Activated gamma-delta T cell (primary cell): ENCODE results near the gene CCDC3.

ENCODE experiments used
- DNase-seq: peaks from one replicate; lab custom pipeline; 2025; lab: John Stamatoyannopoulos, UW

CCDC3 gene

DNA sequence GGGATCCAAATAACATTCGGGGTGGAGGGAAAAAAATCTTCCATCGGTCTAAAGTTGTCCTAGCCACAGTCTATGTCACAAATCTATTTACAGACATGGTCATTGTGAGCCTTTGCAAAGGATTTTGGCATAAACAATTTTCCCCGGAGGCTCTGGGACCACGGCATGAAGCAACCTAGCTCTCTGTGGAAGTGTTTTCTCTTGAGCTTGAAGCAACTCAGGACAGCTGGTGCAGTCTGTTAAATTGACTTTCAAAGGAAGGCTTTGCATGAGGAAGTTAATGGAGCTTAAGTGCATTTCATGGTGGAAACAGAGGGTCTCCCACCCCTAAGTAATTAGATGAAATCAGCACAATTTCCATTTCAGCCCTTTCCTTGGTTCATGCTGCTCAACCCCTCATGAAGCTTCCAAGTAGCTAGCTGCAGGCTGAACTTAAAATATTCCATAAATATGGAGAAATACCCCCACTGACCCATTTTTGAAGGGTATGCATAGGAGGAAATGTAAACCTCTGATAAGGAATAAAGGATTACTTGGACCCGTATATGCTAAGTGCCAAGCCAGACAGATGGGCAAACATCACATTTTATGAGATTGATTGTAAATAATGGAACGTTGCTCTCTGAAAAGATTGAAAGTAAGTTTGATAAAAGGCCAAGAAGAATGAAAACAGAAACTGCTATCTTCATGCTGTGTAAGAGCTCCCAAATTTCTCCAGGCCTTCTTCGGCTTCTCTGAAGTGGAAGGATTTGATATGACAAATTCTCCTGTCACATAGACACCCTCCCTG lies 39.9 kb downstream of the CCDC3 start:
- DNase-seq: no peak

DNA sequence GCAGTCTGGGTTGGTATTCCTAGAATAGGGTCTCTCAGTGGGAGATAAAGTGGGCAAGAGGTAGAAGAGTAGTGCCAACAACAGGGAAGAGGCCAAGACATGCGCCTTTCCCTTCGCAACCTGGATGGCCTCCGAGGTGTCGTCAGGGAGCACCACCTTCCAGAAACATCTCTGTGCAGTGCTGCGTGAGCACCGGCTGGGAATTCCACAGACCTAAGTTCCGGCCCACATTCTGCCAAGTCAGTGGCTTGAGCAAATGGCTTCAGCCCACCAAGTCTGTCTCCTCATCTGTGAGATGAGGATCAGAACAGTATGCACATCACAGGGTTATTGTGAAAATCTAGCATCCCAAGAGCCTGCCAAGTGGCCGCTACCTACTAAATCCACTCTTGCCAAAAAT lies 40.6 kb downstream of the CCDC3 start:
- DNase-seq: no peak

- DNase-seq: no peak
Measured at GRCh38 chr10:12960334-12960898, 41.1 kb downstream of the CCDC3 start.

GRCh38 chr10:12958546-12959110 lies 42.9 kb downstream of the CCDC3 start:
- DNase-seq: no peak

- no peak for DNase-seq
Measured at GRCh38 chr10:12957081-12957480, 44.4 kb downstream of the CCDC3 start.

GRCh38 chr10:12954866-12955265 lies 46.6 kb downstream of the CCDC3 start:
- no peak for DNase-seq

DNA sequence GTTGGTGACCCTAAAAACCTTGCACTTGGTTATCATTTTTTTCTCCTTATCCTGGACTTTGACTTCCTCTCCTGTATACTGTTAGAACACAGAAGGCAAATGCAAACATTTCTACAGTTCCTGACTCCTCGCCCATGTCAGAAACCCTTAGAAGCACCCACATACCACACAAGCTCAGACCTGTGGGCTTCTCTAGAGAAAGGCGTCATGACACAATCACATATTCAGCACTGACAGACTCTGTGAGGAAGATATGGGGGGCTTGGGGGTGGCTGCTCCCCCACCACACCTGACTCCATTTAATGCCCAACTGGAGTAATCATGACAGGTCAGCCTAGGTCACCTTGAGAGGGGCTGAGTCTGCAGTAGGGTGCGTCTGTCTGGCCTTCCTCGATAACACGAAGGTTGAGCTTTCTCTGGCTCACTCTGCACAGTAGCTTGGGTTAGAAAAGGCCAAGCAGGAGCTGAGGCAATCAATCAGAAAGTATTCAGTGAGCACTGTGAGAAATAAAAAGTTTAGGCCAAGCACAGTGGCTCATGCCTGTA lies 50.9 kb downstream of the CCDC3 start:
- no peak for DNase-seq

GRCh38 chr10:12949248-12949647 lies 52.3 kb downstream of the CCDC3 start:
- no peak for DNase-seq

- DNase-seq: no peak
Measured at GRCh38 chr10:12947741-12948140, 53.8 kb downstream of the CCDC3 start.

- DNase-seq: no peak
Measured at GRCh38 chr10:12946372-12946771, 55.1 kb downstream of the CCDC3 start.

- no peak for DNase-seq
Measured at GRCh38 chr10:12945690-12946359, 55.7 kb downstream of the CCDC3 start.

GRCh38 chr10:12944931-12945330 lies 56.6 kb downstream of the CCDC3 start:
- DNase-seq: no peak

GRCh38 chr10:12943425-12943824 lies 58.1 kb downstream of the CCDC3 start:
- DNase-seq: no peak

- no peak for DNase-seq
Measured at GRCh38 chr10:12941966-12942365, 59.5 kb downstream of the CCDC3 start.

GRCh38 chr10:12940791-12941190 lies 60.7 kb downstream of the CCDC3 start:
- no peak for DNase-seq

GRCh38 chr10:12938271-12938670 lies 63.2 kb downstream of the CCDC3 start:
- no peak for DNase-seq

- no peak for DNase-seq
Measured at GRCh38 chr10:12937527-12937926, 64.0 kb downstream of the CCDC3 start.

GRCh38 chr10:12934777-12935176 lies 66.7 kb downstream of the CCDC3 start:
- DNase-seq: no peak

- DNase-seq: no peak
Measured at GRCh38 chr10:12929381-12929780, 72.1 kb downstream of the CCDC3 start.

GRCh38 chr10:12928571-12928970 lies 72.9 kb downstream of the CCDC3 start:
- no peak for DNase-seq

DNA sequence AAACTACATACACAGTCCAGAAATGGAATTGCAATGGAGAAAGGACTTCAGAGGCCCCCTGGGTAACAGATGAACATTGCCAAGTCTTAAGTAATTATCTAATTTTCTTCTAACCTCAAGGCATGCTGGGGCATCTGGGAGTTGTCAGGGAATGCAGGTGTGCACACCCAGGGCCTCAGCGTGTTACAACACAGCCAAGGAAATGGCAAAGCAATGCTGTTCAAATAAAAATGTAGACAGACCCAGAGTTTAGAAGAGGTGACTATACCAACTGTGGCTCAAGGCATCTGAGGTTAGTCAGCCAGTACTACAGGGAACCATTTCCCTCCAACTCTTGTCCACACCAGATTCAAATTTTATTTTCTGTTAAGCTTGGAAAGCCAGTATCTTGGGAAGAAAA lies 73.6 kb downstream of the CCDC3 start:
- no peak for DNase-seq

DNA sequence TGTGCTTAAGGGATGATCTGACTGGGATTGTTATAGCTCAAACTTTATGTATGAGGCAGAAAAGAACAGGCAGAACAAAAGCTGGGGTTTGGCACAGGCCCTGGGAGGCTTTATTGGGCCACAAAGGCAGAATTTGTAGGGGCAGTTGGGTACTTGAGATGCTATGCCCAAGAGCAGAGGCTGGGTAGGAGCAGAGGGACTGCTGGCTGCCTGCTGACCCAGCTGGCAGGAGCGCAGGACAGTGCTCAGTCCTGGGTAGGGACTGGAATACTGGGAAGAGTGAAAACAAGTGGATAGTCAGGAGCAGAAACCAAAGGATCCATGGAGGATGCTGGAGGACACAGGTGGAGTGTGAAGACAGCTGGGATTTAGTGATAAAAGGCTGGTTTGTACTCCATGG lies 75.7 kb downstream of the CCDC3 start:
- DNase-seq: no peak

GRCh38 chr10:12924911-12925310 lies 76.6 kb downstream of the CCDC3 start:
- no peak for DNase-seq
